GM12875 (cell line): Measurements from ENCODE around the gene HARBI1.

Source experiments
- H3K4me3 ChIP-seq: one replicate; pipeline ENCODE4 v1.5.1; 2011; ENCODE audit warnings: low read depth, low read length, control low read depth
- TF ChIP-seq, protein P1 (sequence below): IDR thresholded peaks from 2 replicates; pipeline ENCODE4 v1.5.1; 2011; ENCODE audit warnings: low read depth, mild to moderate bottlenecking, control low read depth, inconsistent platforms, low read length, moderate library complexity, borderline replicate concordance; ENCODE audit not compliant: insufficient read depth

The HARBI1 gene

GRCh38 chr11:46633291-46634217, 16.5 kb upstream of the HARBI1 start:
- TF ChIP-seq, protein P1, sequence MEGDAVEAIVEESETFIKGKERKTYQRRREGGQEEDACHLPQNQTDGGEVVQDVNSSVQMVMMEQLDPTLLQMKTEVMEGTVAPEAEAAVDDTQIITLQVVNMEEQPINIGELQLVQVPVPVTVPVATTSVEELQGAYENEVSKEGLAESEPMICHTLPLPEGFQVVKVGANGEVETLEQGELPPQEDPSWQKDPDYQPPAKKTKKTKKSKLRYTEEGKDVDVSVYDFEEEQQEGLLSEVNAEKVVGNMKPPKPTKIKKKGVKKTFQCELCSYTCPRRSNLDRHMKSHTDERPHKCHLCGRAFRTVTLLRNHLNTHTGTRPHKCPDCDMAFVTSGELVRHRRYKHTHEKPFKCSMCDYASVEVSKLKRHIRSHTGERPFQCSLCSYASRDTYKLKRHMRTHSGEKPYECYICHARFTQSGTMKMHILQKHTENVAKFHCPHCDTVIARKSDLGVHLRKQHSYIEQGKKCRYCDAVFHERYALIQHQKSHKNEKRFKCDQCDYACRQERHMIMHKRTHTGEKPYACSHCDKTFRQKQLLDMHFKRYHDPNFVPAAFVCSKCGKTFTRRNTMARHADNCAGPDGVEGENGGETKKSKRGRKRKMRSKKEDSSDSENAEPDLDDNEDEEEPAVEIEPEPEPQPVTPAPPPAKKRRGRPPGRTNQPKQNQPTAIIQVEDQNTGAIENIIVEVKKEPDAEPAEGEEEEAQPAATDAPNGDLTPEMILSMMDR: no peak
- no peak overlapping the region for H3K4me3 ChIP-seq

- TF ChIP-seq, protein P1: no peak
- no peak overlapping the region for H3K4me3 ChIP-seq
Measured at GRCh38 chr11:46632502-46632901, 15.5 kb upstream of the HARBI1 start.

DNA sequence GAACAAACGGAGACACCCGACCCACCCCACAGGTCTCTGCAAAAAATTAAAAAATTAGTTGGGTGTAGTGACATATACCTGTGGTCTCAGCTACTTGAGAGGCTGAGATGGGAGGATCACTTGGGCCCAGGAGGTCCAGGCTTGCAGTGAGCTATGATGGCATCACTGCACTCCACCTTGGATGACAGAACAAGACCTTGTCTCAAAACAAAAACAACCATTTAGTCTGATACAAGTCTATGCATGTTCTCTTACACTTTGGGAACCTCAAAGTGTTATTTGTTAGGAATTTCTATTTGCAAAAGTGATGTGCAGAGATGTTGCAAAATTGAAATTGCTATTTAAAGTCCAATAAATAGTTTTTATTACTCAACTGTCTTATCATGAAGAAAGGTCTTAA, 14.6 kb upstream of the HARBI1 start:
- TF ChIP-seq, protein P1: no peak
- H3K4me3 ChIP-seq: no peak overlapping the region

DNA sequence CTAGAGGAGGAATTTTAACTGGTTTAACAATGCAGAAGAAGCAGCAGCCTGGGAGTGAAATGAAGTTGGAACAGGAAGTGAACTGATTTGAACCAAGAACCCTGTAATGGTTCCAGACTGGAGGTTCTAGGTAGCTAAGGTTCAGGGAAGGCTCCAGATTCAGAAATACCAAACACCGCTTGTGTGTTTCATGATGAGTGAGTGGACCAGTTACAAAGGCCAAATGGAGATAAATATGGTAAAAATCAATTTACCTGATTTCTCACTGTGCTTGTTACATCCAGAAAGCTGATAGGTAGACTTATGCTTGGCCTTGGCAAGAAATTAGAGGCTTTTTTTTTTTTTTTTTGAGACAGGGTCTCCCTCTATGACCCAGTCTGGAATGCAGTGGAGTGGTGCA, 13.2 kb upstream of the HARBI1 start:
- TF ChIP-seq, protein P1: no peak
- no peak overlapping the region for H3K4me3 ChIP-seq

DNA sequence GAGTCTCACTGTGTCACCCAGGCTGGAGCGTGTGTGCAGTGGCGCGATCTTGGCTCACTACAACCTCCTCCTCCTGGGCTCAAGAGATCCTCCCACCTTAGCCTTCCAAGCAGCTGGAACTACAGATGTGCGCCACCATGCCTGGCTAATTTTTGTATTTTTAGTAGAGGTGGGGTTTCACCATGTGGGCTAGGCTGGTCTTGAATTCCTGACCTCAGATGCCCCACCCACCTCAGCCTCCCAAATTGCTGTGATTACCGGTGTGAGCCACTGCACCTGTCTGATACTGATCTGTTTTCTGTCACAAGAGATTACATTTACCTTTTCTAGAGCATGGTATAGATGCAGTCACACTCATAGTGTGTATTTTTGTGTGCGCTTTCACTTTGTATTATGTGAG, 11.9 kb upstream of the HARBI1 start:
- TF ChIP-seq, protein P1: no peak
- H3K4me3 ChIP-seq: no peak overlapping the region

DNA sequence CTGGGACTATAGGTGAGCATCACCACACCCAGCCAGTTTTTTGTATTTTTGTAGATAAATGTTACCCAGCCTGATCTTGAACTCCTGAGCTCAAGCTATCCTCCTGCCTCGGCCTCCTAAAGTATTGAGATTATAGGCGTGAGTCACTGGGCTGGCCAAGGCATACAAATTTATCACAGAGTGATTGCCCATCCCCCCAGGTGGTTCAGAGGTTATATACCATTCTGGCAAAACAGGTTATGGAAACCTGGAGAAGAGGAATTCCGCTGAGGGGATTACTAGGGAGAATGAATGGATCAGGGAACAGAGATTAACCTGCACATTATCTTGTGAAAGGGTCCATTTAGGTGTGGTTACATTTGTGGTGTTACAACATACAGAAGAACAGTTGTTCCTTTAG, 8.4 kb upstream of the HARBI1 start:
- TF ChIP-seq, protein P1: no peak

GRCh38 chr11:46618837-46619236, 1.8 kb upstream of the HARBI1 start:
- H3K4me3 ChIP-seq: no peak overlapping the region
- TF ChIP-seq, protein P1: no peak

More for the DNA sequence above, 8.4 kb upstream of the HARBI1 start:
- no peak overlapping the region for H3K4me3 ChIP-seq
